Measurements from ENCODE around the gene TOMM22.

Gene TOMM22

GRCh38 chr22:38734421-38735100, 52.8 kb downstream of the TOMM22 start:
- no peak for DNase-seq (ENCODE audit: low read depth)
